Keratinocyte (primary cell): ENCODE data around the gene NSUN4.

Source experiments
- CTCF ChIP-seq, 3 experiments: IDR thresholded peaks in 1 of 3; conservative IDR thresholded peaks in 1 of 3; optimal IDR thresholded peaks in 1 of 3; 2 replicates in 2 of 3; 3 replicates in 1 of 3; pipeline versions ENCODE3 to v1.5.1; 2011; ENCODE audit warnings: low read length in 3 of 3, mild to moderate bottlenecking in 3 of 3, moderate library complexity in 2 of 3, control low read depth in 1 of 3, inconsistent platforms in 1 of 3; ENCODE audit not compliant: insufficient read depth in 2 of 3; ENCODE audit errors: extremely low read depth in 1 of 3
- EZH2 ChIP-seq: IDR thresholded peaks from one replicate; pipeline ENCODE4 v1.6.1; 2012; ENCODE audit warnings: inconsistent platforms, mild to moderate bottlenecking, low read length, moderate library complexity

GRCh38 chr1:46335081-46335480 lies 5.5 kb upstream of the NSUN4 start:
- no peak for TF ChIP-seq CTCF (optimal IDR thresholded peaks at IDR 0.05 in 1 of 3, IDR thresholded peaks at IDR 0.05 in 1 of 3, conservative IDR thresholded peaks at IDR 0.05 in 1 of 3; ENCODE audit: extremely low read depth in 1 of 3, insufficient read depth in 2 of 3, low read length in 3 of 3)
- no peak for TF ChIP-seq EZH2
